Measurements from ENCODE around the gene OTOA.
"Not testable (repeated sequence)": the region's sequence is repeated elsewhere in the genome, so short reads cannot be mapped to it uniquely, and the experiment has no call there.

Gene OTOA

DNA sequence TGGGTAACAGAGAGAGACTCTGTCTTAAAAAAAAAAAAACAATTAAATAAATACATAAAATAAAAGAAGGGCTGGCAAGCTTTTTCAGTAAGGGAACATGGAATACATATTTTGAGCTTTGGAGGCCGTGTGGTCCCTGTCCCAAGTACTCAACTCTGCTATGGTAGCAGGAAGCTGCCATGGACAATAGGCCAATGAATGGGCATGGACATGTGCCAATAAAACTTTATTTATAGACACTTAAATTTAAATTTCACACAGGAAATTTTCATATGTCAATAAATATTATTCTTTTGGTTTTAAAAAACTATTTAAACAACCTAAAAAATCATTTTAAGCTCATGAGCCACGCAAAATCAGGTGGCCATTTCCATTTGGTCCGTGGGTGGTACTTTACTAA lies 3.8 kb downstream of the OTOA start:
- H3K36me3 ChIP-seq (ENCODE audit: control insufficient read depth, insufficient read depth, low read length), result no peaks in the 10 kb centered on the region
- no peak overlapping the region for H3K4me2 ChIP-seq (ENCODE audit: low read length)
- H3K4me3 ChIP-seq (ENCODE audit: low read depth, low read length), result no peak overlapping the region
- H3K9me3 ChIP-seq (ENCODE audit: control insufficient read depth, low read length), result no peaks in the 10 kb centered on the region
- no peaks in the 10 kb centered on the region for H3K27me3 ChIP-seq (ENCODE audit: control insufficient read depth, insufficient read depth, low read length)
- no peak overlapping the region for H3K27ac ChIP-seq
- TF ChIP-seq, protein P1, sequence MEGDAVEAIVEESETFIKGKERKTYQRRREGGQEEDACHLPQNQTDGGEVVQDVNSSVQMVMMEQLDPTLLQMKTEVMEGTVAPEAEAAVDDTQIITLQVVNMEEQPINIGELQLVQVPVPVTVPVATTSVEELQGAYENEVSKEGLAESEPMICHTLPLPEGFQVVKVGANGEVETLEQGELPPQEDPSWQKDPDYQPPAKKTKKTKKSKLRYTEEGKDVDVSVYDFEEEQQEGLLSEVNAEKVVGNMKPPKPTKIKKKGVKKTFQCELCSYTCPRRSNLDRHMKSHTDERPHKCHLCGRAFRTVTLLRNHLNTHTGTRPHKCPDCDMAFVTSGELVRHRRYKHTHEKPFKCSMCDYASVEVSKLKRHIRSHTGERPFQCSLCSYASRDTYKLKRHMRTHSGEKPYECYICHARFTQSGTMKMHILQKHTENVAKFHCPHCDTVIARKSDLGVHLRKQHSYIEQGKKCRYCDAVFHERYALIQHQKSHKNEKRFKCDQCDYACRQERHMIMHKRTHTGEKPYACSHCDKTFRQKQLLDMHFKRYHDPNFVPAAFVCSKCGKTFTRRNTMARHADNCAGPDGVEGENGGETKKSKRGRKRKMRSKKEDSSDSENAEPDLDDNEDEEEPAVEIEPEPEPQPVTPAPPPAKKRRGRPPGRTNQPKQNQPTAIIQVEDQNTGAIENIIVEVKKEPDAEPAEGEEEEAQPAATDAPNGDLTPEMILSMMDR (IDR thresholded peaks at IDR 0.05), result no peak
- H2AFZ ChIP-seq, result no peak overlapping the region
- no peaks in the 10 kb centered on the region for H3K79me2 ChIP-seq
- no peak overlapping the region for H3K9ac ChIP-seq
- no peaks in the 10 kb centered on the region for H3K4me1 ChIP-seq

DNA sequence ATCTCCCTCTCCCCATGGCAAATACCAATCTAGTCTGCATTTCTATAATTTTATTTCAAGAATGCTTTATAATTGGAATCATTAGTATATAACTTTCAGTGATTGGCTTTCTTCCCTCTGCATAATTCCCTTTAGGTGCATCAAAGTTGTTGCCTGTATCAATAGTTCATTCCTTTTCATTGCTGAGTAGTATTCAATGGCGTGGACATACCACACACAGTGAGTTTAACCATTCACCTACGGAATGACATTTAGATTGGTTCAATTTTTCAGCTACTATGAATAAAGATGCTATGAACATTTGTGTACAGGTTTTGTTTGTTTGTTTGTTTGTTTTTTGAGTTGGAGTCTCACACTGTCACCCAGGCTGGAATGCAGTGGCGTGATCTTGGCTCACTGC lies 9.7 kb downstream of the OTOA start:
- TF ChIP-seq, protein P1 (IDR thresholded peaks at IDR 0.05), result no peak
- Histone ChIP-seq H3K9ac (no peak overlapping the region), H3K4me3 (ENCODE audit: low read depth, low read length) (no peak overlapping the region), H3K27me3 (ENCODE audit: control insufficient read depth, insufficient read depth, low read length) (no peaks in the 10 kb centered on the region), H3K9me3 (ENCODE audit: control insufficient read depth, low read length) (no peaks in the 10 kb centered on the region), H3K36me3 (ENCODE audit: control insufficient read depth, insufficient read depth, low read length) (no peaks in the 10 kb centered on the region), H2AFZ (no peak overlapping the region), H3K4me1 (no peaks in the 10 kb centered on the region), H3K4me2 (ENCODE audit: low read length) (no peak overlapping the region), H3K79me2 (no peaks in the 10 kb centered on the region), H3K27ac (no peak overlapping the region)

DNA sequence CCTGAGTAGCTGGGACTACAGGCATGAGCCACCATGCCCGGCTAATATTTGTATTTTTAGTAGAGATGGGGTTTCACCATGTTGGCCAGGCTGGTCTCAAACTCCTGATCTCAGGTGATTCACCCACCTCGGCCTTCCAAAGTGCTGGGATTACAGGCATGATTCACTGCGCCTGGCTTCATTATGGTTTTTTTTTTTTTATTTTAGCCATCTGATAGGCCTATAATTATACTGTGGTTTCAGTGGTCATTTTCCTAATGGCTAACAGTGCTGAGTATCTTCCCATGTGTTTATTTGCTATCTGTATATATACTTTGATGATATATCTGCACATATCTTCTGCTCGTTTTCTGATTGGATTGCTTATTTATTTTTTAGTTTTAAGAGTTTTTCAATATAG lies 10.7 kb downstream of the OTOA start:
- not testable (repeated sequence) for H3K27ac ChIP-seq; H3K36me3 ChIP-seq (ENCODE audit: control insufficient read depth, insufficient read depth, low read length); H2AFZ ChIP-seq; H3K27me3 ChIP-seq (ENCODE audit: control insufficient read depth, insufficient read depth, low read length); H3K9ac ChIP-seq; H3K4me2 ChIP-seq (ENCODE audit: low read length); H3K79me2 ChIP-seq; H3K4me3 ChIP-seq (ENCODE audit: low read depth, low read length); H3K4me1 ChIP-seq; H3K9me3 ChIP-seq (ENCODE audit: control insufficient read depth, low read length)

DNA sequence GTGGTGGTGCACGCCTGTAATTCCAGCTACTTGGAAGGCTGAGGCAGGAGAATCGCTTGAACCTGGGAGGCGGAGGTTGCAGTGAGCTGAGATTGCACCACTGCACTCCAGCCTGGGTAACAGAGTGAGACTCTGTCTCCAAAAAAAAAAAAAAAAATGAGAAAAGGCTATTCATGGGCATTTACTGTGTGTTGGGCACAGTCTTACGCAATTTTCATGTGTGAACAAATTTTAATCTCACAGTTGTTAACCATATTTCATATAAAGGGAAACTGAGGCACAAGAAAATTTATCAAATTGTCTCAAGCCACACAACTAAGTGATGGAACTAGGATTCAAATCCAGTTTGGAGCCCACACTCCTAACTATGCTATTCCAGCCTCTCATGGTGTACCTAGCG lies 16.9 kb downstream of the OTOA start:
- not testable (repeated sequence) for H3K9me3 ChIP-seq (ENCODE audit: control insufficient read depth, low read length); H3K36me3 ChIP-seq (ENCODE audit: control insufficient read depth, insufficient read depth, low read length); H3K4me2 ChIP-seq (ENCODE audit: low read length); H2AFZ ChIP-seq; H3K4me3 ChIP-seq (ENCODE audit: low read depth, low read length); H3K79me2 ChIP-seq; H3K27me3 ChIP-seq (ENCODE audit: control insufficient read depth, insufficient read depth, low read length); H3K27ac ChIP-seq; H3K4me1 ChIP-seq; H3K9ac ChIP-seq

DNA sequence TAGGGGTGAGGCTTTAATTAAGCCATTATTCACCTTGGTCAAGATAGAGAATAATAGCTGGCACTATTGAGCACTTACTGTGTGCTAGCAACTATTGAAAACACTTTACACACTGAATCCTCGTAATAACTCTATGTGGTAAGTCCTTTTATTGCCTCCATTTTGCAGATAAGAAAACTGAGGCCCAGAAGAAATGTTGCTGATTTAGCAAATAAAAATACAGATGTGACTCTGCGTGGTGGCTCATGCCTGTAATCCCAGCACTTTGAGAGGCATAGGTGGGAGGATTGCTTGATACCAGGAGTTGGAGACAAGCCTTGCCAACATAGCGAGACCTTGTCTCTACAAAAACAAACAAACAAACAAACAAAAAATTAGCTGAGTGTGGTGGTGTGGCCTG lies 19.4 kb downstream of the OTOA start:
- Histone ChIP-seq H2AFZ (no peak overlapping the region), H3K4me2 (ENCODE audit: low read length) (no peak overlapping the region), H3K9me3 (ENCODE audit: control insufficient read depth, low read length) (no peaks in the 10 kb centered on the region), H3K9ac (no peak overlapping the region), H3K79me2 (no peaks in the 10 kb centered on the region), H3K27me3 (ENCODE audit: control insufficient read depth, insufficient read depth, low read length) (no peaks in the 10 kb centered on the region), H3K27ac (no peak overlapping the region), H3K4me1 (no peaks in the 10 kb centered on the region), H3K4me3 (ENCODE audit: low read depth, low read length) (no peak overlapping the region), H3K36me3 (ENCODE audit: control insufficient read depth, insufficient read depth, low read length) (no peaks in the 10 kb centered on the region)
- TF ChIP-seq, protein P1 (IDR thresholded peaks at IDR 0.05), result no peak

DNA sequence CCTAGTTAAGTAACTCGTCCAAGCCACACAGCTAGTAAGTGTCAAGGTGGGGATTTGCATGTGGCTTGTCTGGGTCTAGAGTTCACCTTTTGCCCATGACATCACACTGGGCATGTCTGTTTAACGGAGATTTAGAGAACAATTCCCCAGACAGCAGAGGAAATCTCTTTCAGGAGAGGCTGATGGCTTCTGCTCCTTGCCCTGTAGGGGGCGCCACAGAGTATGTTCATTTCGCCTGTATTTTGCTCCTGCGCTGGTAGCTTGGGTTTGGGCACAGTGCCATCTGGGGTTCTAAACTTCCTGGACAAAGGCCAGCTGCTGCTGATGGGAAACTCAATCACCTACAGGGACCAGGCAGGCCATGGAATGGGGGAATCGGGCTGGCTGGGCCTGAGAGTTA lies 20.4 kb downstream of the OTOA start:
- H3K4me1 ChIP-seq, result no peaks in the 10 kb centered on the region
- H3K4me3 ChIP-seq (ENCODE audit: low read depth, low read length), result no peak overlapping the region
- no peak overlapping the region for H3K9ac ChIP-seq
- no peak overlapping the region for H3K27ac ChIP-seq
- no peaks in the 10 kb centered on the region for H3K79me2 ChIP-seq
- no peak overlapping the region for H3K4me2 ChIP-seq (ENCODE audit: low read length)
- TF ChIP-seq, protein P1 (IDR thresholded peaks at IDR 0.05), result no peak
- H2AFZ ChIP-seq, result no peak overlapping the region
- H3K27me3 ChIP-seq (ENCODE audit: control insufficient read depth, insufficient read depth, low read length), result no peaks in the 10 kb centered on the region
- H3K36me3 ChIP-seq (ENCODE audit: control insufficient read depth, insufficient read depth, low read length), result no peaks in the 10 kb centered on the region
- H3K9me3 ChIP-seq (ENCODE audit: control insufficient read depth, low read length), result no peaks in the 10 kb centered on the region

Data from parathyroid adenoma (tissue), 2 donors.